AG09309 (cell line): ENCODE results near the gene SHMT1.
"Not testable (repeated sequence)": the region's sequence is repeated elsewhere in the genome, so short reads cannot be mapped to it uniquely, and the experiment has no call there.

ENCODE experiments used
- DNase-seq: peaks from one replicate; pipeline ENCODE4 v3.0.0-alpha.2; 2010; ENCODE audit warnings: low read depth
- H3K4me3 ChIP-seq: 2 replicates; pipeline ENCODE4 v1.5.1; 2011; ENCODE audit warnings: mild to moderate bottlenecking, low read depth, low read length, moderate library complexity; ENCODE audit not compliant: control insufficient read depth
- CTCF ChIP-seq: IDR thresholded peaks from 2 replicates; pipeline ENCODE4 v1.5.1; 2011; ENCODE audit warnings: mild to moderate bottlenecking, low read depth, low read length, inconsistent platforms; ENCODE audit not compliant: insufficient read depth, control insufficient read depth; ENCODE audit errors: missing control alignments

The SHMT1 gene

GRCh38 chr17:18378205-18378505 is 14.8 kb upstream of the SHMT1 start:
- no peak overlapping the region for H3K4me3 ChIP-seq
- TF ChIP-seq CTCF: no peak
- no peak for DNase-seq

GRCh38 chr17:18377437-18378204 is 14.3 kb upstream of the SHMT1 start, which contains the start of gene EVPLL:
TSS of gene EVPLL (plus strand) at chr17:18377778. CDS start at chr17:18380938, 3,160 bp downstream.
- no peak for DNase-seq
- H3K4me3 ChIP-seq: no peak within 1 kb of the TSS
- no peak for TF ChIP-seq CTCF

- no peak for DNase-seq
- no peak overlapping the region for H3K4me3 ChIP-seq
- TF ChIP-seq CTCF: no peak
These were observed 10.9 kb upstream of the SHMT1 start for GRCh38 chr17:18374216-18374615.

GRCh38 chr17:18373181-18373580 is 9.8 kb upstream of the SHMT1 start:
- not testable (repeated sequence) for H3K4me3 ChIP-seq, DNase-seq

GRCh38 chr17:18371455-18371854 is 8.1 kb upstream of the SHMT1 start:
- TF ChIP-seq CTCF: no peak
- DNase-seq: no peak
- H3K4me3 ChIP-seq: no peak overlapping the region

- TF ChIP-seq CTCF: no peak
- no peak for DNase-seq
- no peak overlapping the region for H3K4me3 ChIP-seq
These were observed 7.4 kb upstream of the SHMT1 start for GRCh38 chr17:18370761-18371160.

GRCh38 chr17:18368946-18369345 is 5.6 kb upstream of the SHMT1 start:
- H3K4me3 ChIP-seq: no peak overlapping the region
- no peak for TF ChIP-seq CTCF
- no peak for DNase-seq
